ENCODE results near the gene ERBB4. TPM values are rescaled to one million over a fixed set of nuclear protein-coding genes. Genes with fewer than 3 reads are reported as not detected.

Gene ERBB4
- total RNA-seq, 2 experiments from 2014 or later, result not detected

DNA sequence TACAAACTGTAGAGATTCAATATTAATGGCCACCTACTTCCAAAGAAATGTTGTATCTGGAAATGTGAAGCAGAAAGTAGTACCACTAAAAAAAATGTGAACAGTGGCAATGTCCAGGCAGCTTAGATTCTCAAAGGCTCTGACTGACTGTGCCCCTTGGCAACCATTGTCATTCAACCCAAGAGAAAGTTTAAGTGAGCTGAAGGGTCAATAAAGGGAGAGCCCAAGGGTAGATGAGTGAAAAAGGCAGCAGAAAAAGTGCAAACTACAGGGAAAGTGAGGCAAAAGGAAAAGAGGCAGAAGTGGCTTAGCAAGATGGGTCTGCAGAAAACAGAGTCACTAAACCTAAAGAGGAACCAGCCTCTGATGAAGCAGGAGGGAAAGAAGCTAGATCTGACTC, 1179.3 kb downstream of the ERBB4 start:
- POLR2A ChIA-PET, result no interaction called here
- no peak overlapping the region for H2AFZ ChIP-seq (ENCODE audit: low read length)
- CTCF ChIA-PET (ENCODE audit: unreplicated experiment), result no interaction called here
- H3K4me2 ChIP-seq (ENCODE audit: low read length), result no peak overlapping the region
- H3K4me1 ChIP-seq (ENCODE audit: insufficient read depth, low read length, poor library complexity, severe bottlenecking), result peaks cover 9% of the 10 kb centered on the region
- no peak for DNase-seq (ENCODE audit: low spot score)
- TF ChIP-seq, protein P1, sequence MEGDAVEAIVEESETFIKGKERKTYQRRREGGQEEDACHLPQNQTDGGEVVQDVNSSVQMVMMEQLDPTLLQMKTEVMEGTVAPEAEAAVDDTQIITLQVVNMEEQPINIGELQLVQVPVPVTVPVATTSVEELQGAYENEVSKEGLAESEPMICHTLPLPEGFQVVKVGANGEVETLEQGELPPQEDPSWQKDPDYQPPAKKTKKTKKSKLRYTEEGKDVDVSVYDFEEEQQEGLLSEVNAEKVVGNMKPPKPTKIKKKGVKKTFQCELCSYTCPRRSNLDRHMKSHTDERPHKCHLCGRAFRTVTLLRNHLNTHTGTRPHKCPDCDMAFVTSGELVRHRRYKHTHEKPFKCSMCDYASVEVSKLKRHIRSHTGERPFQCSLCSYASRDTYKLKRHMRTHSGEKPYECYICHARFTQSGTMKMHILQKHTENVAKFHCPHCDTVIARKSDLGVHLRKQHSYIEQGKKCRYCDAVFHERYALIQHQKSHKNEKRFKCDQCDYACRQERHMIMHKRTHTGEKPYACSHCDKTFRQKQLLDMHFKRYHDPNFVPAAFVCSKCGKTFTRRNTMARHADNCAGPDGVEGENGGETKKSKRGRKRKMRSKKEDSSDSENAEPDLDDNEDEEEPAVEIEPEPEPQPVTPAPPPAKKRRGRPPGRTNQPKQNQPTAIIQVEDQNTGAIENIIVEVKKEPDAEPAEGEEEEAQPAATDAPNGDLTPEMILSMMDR (conservative IDR thresholded peaks at IDR 0.05; ENCODE audit: low read length), result no peak
- no peak for TF ChIP-seq EZH2phosphoT487 (IDR thresholded peaks at IDR 0.05; ENCODE audit: borderline replicate concordance, low read depth, low read length)
- intact Hi-C loops (cut with micrococcal nuclease; ENCODE audit: unreplicated experiment), result no loop called here
- H3K27ac ChIP-seq (ENCODE audit: low read depth, low read length, poor library complexity, severe bottlenecking), result no peak overlapping the region
- no TSS peak for BruUV-seq (replicated peaks)
- no peaks in the 10 kb centered on the region for H3K9me2 ChIP-seq (ENCODE audit: insufficient read depth, low read length)
- H3K9me3 ChIP-seq (ENCODE audit: low read length), result peaks cover 9% of the 10 kb centered on the region; the same call in 1 of the 2 replicates
- no peaks in the 10 kb centered on the region for H3K36me3 ChIP-seq (ENCODE audit: insufficient read depth, low read length)
- no peak overlapping the region for H3K4me3 ChIP-seq (ENCODE audit: low read depth, low read length, poor library complexity, severe bottlenecking)
- H4K20me1 ChIP-seq (ENCODE audit: insufficient read depth, low read length), result no peaks in the 10 kb centered on the region
- no peaks in the 10 kb centered on the region for H3K79me2 ChIP-seq (ENCODE audit: insufficient read depth, low read depth, low read length)

DNA sequence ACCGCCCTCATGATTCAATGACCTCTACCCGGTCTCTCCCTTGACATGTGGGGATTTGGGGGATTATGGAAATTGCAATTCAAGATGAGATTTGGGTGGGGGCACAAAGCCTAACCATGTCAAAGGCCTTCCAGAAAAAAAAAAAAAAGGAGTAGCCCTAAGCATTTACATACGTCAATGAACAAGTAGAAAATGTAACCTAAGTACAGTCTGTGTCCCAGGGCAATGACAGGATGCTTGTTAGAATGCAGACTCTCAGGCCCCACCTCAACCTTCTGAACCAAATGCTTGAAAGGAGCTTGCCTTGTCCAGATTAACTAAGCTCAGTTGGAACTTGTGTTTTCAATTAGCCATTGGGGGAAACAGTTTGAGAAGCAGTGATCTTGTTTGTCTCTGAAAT, 1180.1 kb downstream of the ERBB4 start:
- Histone ChIP-seq H4K20me1 (ENCODE audit: insufficient read depth, low read length) (no peaks in the 10 kb centered on the region), H3K4me2 (ENCODE audit: low read length) (no peak overlapping the region), H3K4me1 (ENCODE audit: insufficient read depth, low read length, poor library complexity, severe bottlenecking) (peaks cover under 1% of the 10 kb centered on the region), H3K9me3 (ENCODE audit: low read length) (peaks cover 5% of the 10 kb centered on the region; the same call in 1 of the 2 replicates), H3K36me3 (ENCODE audit: insufficient read depth, low read length) (no peaks in the 10 kb centered on the region), H2AFZ (ENCODE audit: low read length) (no peak overlapping the region), H3K9me2 (ENCODE audit: insufficient read depth, low read length) (no peaks in the 10 kb centered on the region), H3K79me2 (ENCODE audit: insufficient read depth, low read depth, low read length) (no peaks in the 10 kb centered on the region), H3K27ac (ENCODE audit: low read depth, low read length, poor library complexity, severe bottlenecking) (no peak overlapping the region), H3K4me3 (ENCODE audit: low read depth, low read length, poor library complexity, severe bottlenecking) (no peak overlapping the region)
- intact Hi-C loops (cut with micrococcal nuclease; ENCODE audit: unreplicated experiment), result no loop called here
- no peak for TF ChIP-seq EZH2phosphoT487 (IDR thresholded peaks at IDR 0.05; ENCODE audit: borderline replicate concordance, low read depth, low read length)
- TF ChIP-seq, protein P1 (conservative IDR thresholded peaks at IDR 0.05; ENCODE audit: low read length), result no peak
- ChIA-PET POLR2A (interaction anchor here (0.7 kb wide), 1 partner anchor 10 kb away, joined by 6 read pairs; no protein-coding TSS in a partner anchor), CTCF (ENCODE audit: unreplicated experiment) (no interaction called here)
- no peak for DNase-seq (ENCODE audit: low spot score)
- BruUV-seq (replicated peaks), result no TSS peak

DNA sequence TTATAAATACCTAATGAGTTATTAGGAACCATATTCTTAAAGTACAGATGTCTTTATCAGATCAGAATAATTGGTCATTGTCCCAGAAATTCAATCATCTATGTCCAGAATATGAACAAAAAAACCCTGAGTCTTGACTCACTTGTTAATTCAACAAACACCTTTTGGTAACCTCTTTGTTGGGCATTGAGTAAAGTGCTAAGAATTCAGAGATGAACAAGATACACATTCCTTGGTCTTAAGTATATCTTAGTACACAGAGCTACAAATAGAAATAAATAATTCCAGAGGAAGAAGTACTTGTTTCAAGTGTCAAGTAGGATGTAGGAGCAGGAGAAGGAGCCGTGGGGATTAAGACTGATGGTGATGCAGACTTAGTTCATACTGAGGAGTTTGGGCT, 1184.1 kb downstream of the ERBB4 start:
- H3K27ac ChIP-seq (ENCODE audit: low read depth, low read length, poor library complexity, severe bottlenecking), result no peak overlapping the region
- BruUV-seq (replicated peaks), result no TSS peak
- H3K4me2 ChIP-seq (ENCODE audit: low read length), result no peak overlapping the region
- TF ChIP-seq, protein P1 (conservative IDR thresholded peaks at IDR 0.05; ENCODE audit: low read length), result no peak
- H2AFZ ChIP-seq (ENCODE audit: low read length), result no peak overlapping the region
- H4K20me1 ChIP-seq (ENCODE audit: insufficient read depth, low read length), result no peaks in the 10 kb centered on the region
- no peaks in the 10 kb centered on the region; the same call in 1 of the 2 replicates for H3K9me3 ChIP-seq (ENCODE audit: low read length)
- no peak for DNase-seq (ENCODE audit: low spot score)
- peaks cover 8% of the 10 kb centered on the region for H3K4me1 ChIP-seq (ENCODE audit: insufficient read depth, low read length, poor library complexity, severe bottlenecking)
- no peaks in the 10 kb centered on the region for H3K36me3 ChIP-seq (ENCODE audit: insufficient read depth, low read length)
- no peaks in the 10 kb centered on the region for H3K79me2 ChIP-seq (ENCODE audit: insufficient read depth, low read depth, low read length)
- H3K4me3 ChIP-seq (ENCODE audit: low read depth, low read length, poor library complexity, severe bottlenecking), result no peak overlapping the region
- H3K9me2 ChIP-seq (ENCODE audit: insufficient read depth, low read length), result no peaks in the 10 kb centered on the region
- ChIA-PET POLR2A (no interaction called here), CTCF (ENCODE audit: unreplicated experiment) (no interaction called here)
- intact Hi-C loops (cut with micrococcal nuclease; ENCODE audit: unreplicated experiment), result no loop called here
